HepG2 (cell line): ENCODE measurements around the gene TBC1D25. TPM values are rescaled to one million over a fixed set of nuclear protein-coding genes. Genes with fewer than 3 reads are reported as not detected.

Experiments used
- HINFP ChIP-seq: sonication (generic); formaldehyde crosslinking; IDR thresholded peaks from 2 replicates; pipeline ENCODE4 v1.4.0; 2020; ENCODE audit warnings: low read depth, mild to moderate bottlenecking, missing genetic modification reagents
- HNF4A ChIP-seq: sonication (generic); formaldehyde crosslinking; IDR thresholded peaks from 2 replicates; pipeline ENCODE4 v1.4.0; 2020; ENCODE audit warnings: missing genetic modification reagents
- HOXA5 ChIP-seq: sonication (generic); formaldehyde crosslinking; IDR thresholded peaks from 2 replicates; pipeline ENCODE4 v1.4.0; 2020; ENCODE audit warnings: missing genetic modification reagents
- MXI1 ChIP-seq: IDR thresholded peaks from 3 replicates; pipeline ENCODE4 v1.6.1; 2012; ENCODE audit warnings: low read depth, low read length, inconsistent platforms, borderline replicate concordance
- NFYC ChIP-seq: IDR thresholded peaks from 2 replicates; pipeline ENCODE4 v1.6.1; 2016; ENCODE audit warnings: missing genetic modification reagents, missing compliant biosample characterization
- SNAPC5 ChIP-seq: sonication (generic); formaldehyde crosslinking; IDR thresholded peaks from 2 replicates; pipeline ENCODE4 v1.8.1; 2023; ENCODE audit warnings: mild to moderate bottlenecking, missing genetic modification reagents, borderline replicate concordance
- TEF ChIP-seq: sonication (generic); formaldehyde crosslinking; IDR thresholded peaks from 2 replicates; pipeline ENCODE4 v1.5.0; 2020; ENCODE audit warnings: missing genetic modification reagents
- YY1 ChIP-seq: IDR thresholded peaks from 2 replicates; pipeline ENCODE4 v1.6.1; 2011; ENCODE audit warnings: low read length, low read depth, moderate library complexity, mild to moderate bottlenecking; ENCODE audit not compliant: insufficient read depth, insufficient replicate concordance
- ZBTB4 ChIP-seq: sonication (generic); formaldehyde crosslinking; IDR thresholded peaks from 2 replicates; pipeline ENCODE4 v1.4.0; 2020; ENCODE audit warnings: missing genetic modification reagents, mild to moderate bottlenecking, borderline replicate concordance
- ZBTB43 ChIP-seq: sonication (generic); formaldehyde crosslinking; conservative IDR thresholded peaks from 2 replicates; pipeline ENCODE4 v1.4.0; 2020; ENCODE audit warnings: missing genetic modification reagents
- ZFP62 ChIP-seq: sonication (generic); formaldehyde crosslinking; IDR thresholded peaks from 2 replicates; pipeline ENCODE4 v1.4.0; 2020; ENCODE audit warnings: missing genetic modification reagents
- ZFY ChIP-seq: sonication (generic); formaldehyde crosslinking; IDR thresholded peaks from 2 replicates; pipeline ENCODE4 v1.4.0; 2020; ENCODE audit warnings: missing genetic modification reagents
- ZMAT3 ChIP-seq: sonication (generic); formaldehyde crosslinking; conservative IDR thresholded peaks from 2 replicates; pipeline ENCODE4 v1.7.0; 2021; ENCODE audit warnings: missing genetic modification reagents
- ZNF124 ChIP-seq: sonication (generic); formaldehyde crosslinking; IDR thresholded peaks from 2 replicates; pipeline ENCODE4 v1.4.0; 2020; ENCODE audit warnings: missing genetic modification reagents
- ZNF205 ChIP-seq: IDR thresholded peaks from 2 replicates; pipeline ENCODE4 v1.6.1; 2018; ENCODE audit warnings: missing biosample characterization, missing genetic modification reagents
- ZNF274 ChIP-seq: sonication (generic); formaldehyde crosslinking; IDR thresholded peaks from 2 replicates; pipeline ENCODE4 v1.5.1; 2020; ENCODE audit warnings: mild to moderate bottlenecking, missing genetic modification reagents
- ZNF570 ChIP-seq: sonication (generic); formaldehyde crosslinking; IDR thresholded peaks from 2 replicates; pipeline ENCODE4 v1.4.0; 2020; ENCODE audit warnings: mild to moderate bottlenecking, missing genetic modification reagents, borderline replicate concordance
- ZZZ3 ChIP-seq: sonication (generic); formaldehyde crosslinking; IDR thresholded peaks from 2 replicates; pipeline ENCODE4 v1.4.0; 2020; ENCODE audit warnings: missing genetic modification reagents, mild to moderate bottlenecking, borderline replicate concordance
- polyA plus RNA-seq, 8 experiments: library from polyadenylated mRNA; depleted of rRNA in 3 of 8; stranded (reverse) in 7 of 8; unstranded in 1 of 8; fragments of >200 nt; fragmentation: Illumina TruSeq in 4 of 8; extraction: Trizol in 4 of 8; gene quantifications; 2 replicates each; pipeline versions ENCODE4 v1.2.1 to v1.2.3, GENCODE V29; 2011 to 2016; ENCODE audit warnings: low read depth in 4 of 8, missing spikeins in 1 of 8, mixed read lengths in 1 of 8; ENCODE audit not compliant: insufficient read depth in 1 of 8
- total RNA-seq, 5 experiments: library from RNA; depleted of rRNA; stranded (reverse); fragments of >200 nt; fragmentation: Illumina TruSeq; extraction: Trizol; gene quantifications; 2 replicates each; pipeline ENCODE4 v1.2.3, GENCODE V29; 2016; ENCODE audit warnings: low read depth in 1 of 5
- TF ChIP-seq, protein P1 (sequence below): sonication (generic); formaldehyde crosslinking; IDR thresholded peaks from 2 replicates; pipeline ENCODE4 v1.4.0; 2020; ENCODE audit warnings: mild to moderate bottlenecking, missing genetic modification reagents
- TF ChIP-seq, protein P2 (sequence below): sonication (generic); formaldehyde crosslinking; IDR thresholded peaks from 2 replicates; pipeline ENCODE4 v1.4.0; 2020; ENCODE audit warnings: missing genetic modification reagents, borderline replicate concordance

The TBC1D25 gene
- total and polyA plus RNA-seq, 2 of the 13 experiments (the other 11 are each of a cell fraction or from before 2014, with no cell fraction given) = 3.5 to 4.7 TPM

DNA sequence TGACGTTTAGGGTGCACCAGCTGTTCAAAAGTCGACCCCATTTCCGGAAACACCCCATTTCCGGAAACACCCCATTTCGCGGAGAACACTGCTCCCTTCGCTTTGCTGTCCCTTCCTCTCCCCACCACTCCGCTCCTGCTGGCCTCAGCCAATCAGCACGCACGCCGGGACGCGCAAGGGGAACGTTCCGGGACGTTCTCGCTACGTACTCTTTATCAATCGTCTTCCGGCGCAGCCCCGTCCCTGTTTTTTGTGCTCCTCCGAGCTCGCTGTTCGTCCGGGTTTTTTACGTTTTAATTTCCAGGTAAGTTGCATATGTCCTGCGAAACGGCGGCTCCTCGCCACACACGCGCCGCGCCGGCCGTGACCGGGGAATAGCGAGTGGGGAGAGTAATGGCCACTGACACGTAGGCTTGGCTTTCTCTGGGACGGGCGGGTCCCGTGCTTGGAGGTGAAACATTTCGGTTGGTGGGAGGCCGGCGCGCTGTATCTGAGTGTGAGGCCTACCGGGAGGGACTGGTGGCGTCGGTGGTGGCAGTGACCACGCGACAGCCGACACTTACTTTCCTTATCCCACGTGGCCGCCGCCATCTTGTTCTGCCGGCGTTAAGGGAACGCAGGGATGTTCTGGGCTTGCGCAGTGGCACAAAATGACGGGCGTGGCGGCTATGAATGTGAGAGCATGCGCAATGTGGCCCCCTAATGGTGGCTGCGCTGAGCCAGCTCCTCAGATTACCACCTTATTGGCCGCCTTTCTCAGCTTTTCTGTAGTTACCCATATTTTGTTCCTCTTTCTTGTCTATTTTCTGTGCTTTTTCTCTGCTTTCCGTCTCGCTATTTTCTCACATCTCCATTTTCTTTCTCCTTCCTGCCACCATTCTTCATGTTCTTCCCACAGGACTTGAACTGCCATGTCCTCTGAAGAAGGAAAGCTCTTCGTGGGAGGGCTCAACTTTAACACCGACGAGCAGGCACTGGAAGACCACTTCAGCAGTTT is 35.1 kb downstream of the TBC1D25 start, which contains the start of gene RBM3 (continued):
- TF ChIP-seq HNF4A (CRISPR knock-in tag) = no peak
- 0 out of 2 replicates have a peak, but pooled peaks have one; percentile 54 for TF ChIP-seq SNAPC5 (CRISPR knock-in tag)
- no peak for TF ChIP-seq ZNF205
- no peak; the same call in 1 of the 2 replicates for TF ChIP-seq ZNF274 (CRISPR knock-in tag)
- TF ChIP-seq, protein P1, sequence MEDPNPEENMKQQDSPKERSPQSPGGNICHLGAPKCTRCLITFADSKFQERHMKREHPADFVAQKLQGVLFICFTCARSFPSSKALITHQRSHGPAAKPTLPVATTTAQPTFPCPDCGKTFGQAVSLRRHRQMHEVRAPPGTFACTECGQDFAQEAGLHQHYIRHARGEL = no peak
- TF ChIP-seq MXI1 = peak; percentile 61; the same call in 1 of the 3 replicates
- TF ChIP-seq HINFP (CRISPR knock-in tag) = no peak
- peak; percentile 82 for TF ChIP-seq ZMAT3 (CRISPR knock-in tag)
- no peak; the same call in 1 of the 2 replicates for TF ChIP-seq ZBTB43 (CRISPR knock-in tag)
- TF ChIP-seq ZZZ3 (CRISPR knock-in tag) = no peak
- TF ChIP-seq, protein P2, sequence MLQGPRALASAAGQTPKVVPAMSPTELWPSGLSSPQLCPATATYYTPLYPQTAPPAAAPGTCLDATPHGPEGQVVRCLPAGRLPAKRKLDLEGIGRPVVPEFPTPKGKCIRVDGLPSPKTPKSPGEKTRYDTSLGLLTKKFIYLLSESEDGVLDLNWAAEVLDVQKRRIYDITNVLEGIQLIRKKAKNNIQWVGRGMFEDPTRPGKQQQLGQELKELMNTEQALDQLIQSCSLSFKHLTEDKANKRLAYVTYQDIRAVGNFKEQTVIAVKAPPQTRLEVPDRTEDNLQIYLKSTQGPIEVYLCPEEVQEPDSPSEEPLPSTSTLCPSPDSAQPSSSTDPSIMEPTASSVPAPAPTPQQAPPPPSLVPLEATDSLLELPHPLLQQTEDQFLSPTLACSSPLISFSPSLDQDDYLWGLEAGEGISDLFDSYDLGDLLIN (CRISPR knock-in tag) = no peak
- no peak for TF ChIP-seq TEF
- TF ChIP-seq ZFP62 (CRISPR knock-in tag) = no peak
- peak; percentile 82 for TF ChIP-seq NFYC (CRISPR knock-in tag)
- TF ChIP-seq HOXA5 = no peak; the same call in 1 of the 2 replicates
- no peak for TF ChIP-seq ZNF570 (CRISPR knock-in tag)
- TF ChIP-seq ZNF124 (CRISPR knock-in tag) = no peak
- peak; percentile 93 for TF ChIP-seq YY1
- TF ChIP-seq ZBTB4 (CRISPR knock-in tag) = no peak
- TF ChIP-seq ZFY = peak; percentile 47; the same call in 1 of the 2 replicates
